ENCODE measurements around the gene MYO7A.

DNA sequence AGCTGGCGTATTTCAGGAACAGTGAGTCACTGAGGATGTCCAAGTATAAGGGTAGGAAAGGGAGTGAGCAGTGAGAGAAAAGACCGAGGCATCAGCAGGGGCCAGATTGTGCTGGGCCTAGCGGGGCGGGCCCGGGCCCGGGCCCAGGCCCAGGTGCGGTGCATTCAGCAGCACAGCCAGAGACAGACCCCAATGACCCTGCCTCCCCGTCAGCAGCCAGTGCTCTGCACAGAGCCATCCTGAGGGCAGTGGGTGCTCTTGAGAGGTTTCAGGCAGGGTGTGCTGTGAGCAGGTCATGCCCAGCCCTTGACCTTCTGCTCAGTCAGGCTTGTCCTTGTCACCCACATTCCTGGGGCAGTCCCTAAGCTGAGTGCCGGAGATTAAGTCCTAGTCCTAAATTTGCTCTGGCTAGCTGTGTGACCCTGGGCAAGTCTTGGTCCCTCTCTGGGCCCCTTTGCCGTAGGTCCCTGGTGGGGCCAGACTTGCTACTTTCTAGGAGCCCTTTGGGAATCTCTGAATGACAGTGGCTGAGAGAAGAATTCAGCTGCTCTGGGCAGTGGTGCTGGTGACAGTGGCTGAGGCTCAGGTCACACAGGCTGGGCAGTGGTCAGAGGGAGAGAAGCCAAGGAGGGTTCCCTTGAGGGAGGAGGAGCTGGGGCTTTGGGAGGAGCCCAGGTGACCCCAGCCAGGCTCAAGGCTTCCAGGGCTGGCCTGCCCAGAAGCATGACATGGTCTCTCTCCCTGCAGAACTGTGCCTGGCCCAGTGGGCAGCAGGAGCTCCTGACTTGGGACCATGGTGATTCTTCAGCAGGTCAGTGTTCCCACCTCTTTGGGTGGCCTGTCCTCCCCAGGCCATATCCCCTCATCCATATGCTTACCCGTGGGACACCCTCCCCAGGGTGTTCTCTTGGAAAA, 2.1 kb downstream of the MYO7A start:
- TF ChIP-seq, protein P1, sequence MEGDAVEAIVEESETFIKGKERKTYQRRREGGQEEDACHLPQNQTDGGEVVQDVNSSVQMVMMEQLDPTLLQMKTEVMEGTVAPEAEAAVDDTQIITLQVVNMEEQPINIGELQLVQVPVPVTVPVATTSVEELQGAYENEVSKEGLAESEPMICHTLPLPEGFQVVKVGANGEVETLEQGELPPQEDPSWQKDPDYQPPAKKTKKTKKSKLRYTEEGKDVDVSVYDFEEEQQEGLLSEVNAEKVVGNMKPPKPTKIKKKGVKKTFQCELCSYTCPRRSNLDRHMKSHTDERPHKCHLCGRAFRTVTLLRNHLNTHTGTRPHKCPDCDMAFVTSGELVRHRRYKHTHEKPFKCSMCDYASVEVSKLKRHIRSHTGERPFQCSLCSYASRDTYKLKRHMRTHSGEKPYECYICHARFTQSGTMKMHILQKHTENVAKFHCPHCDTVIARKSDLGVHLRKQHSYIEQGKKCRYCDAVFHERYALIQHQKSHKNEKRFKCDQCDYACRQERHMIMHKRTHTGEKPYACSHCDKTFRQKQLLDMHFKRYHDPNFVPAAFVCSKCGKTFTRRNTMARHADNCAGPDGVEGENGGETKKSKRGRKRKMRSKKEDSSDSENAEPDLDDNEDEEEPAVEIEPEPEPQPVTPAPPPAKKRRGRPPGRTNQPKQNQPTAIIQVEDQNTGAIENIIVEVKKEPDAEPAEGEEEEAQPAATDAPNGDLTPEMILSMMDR (IDR thresholded peaks at IDR 0.05; ENCODE audit: low read depth, low read length, poor library complexity, severe bottlenecking): no peak
- TF ChIP-seq EZH2phosphoT487 (IDR thresholded peaks at IDR 0.05; ENCODE audit: borderline replicate concordance, low read length): no peak
